ENCODE results near the gene SAMMSON.
A peak's percentile ranks its signal among the peaks of the same experiment; 100 is the strongest.

SAMMSON gene

DNA sequence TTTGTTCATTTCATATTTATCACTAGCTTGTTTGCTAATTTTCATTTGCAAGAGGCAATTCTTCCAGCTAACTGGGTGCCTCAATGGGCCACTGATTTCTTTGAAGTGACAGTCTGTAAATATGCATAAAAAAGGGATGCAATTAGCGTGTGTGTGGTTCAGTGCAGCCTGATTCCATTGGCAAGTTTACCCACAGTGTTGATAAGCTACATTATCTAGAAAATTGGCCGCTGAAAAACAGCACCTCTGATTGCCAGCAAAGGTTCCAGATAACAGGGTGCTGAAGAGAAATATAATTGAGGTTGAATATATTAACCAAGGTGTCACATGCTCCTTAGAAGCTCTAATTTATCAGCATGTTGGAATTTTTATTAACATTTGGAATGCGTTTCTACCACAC lies 76.9 kb downstream of the SAMMSON start:
- Histone ChIP-seq H3K27me3 (ENCODE audit: insufficient read depth, low read depth, severe bottlenecking) (peaks cover 3% of the 10 kb centered on the region), H3K27ac (no peak overlapping the region), H3K36me3 (no peaks in the 10 kb centered on the region), H3K4me3 (ENCODE audit: low read depth, low read length) (no peak overlapping the region), H3K9me3 (ENCODE audit: severe bottlenecking) (no peaks in the 10 kb centered on the region)
- TF ChIP-seq, protein P1, sequence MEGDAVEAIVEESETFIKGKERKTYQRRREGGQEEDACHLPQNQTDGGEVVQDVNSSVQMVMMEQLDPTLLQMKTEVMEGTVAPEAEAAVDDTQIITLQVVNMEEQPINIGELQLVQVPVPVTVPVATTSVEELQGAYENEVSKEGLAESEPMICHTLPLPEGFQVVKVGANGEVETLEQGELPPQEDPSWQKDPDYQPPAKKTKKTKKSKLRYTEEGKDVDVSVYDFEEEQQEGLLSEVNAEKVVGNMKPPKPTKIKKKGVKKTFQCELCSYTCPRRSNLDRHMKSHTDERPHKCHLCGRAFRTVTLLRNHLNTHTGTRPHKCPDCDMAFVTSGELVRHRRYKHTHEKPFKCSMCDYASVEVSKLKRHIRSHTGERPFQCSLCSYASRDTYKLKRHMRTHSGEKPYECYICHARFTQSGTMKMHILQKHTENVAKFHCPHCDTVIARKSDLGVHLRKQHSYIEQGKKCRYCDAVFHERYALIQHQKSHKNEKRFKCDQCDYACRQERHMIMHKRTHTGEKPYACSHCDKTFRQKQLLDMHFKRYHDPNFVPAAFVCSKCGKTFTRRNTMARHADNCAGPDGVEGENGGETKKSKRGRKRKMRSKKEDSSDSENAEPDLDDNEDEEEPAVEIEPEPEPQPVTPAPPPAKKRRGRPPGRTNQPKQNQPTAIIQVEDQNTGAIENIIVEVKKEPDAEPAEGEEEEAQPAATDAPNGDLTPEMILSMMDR (IDR thresholded peaks at IDR 0.05; ENCODE audit: low read depth, low read length), result no peak
- no peak for DNase-seq

DNA sequence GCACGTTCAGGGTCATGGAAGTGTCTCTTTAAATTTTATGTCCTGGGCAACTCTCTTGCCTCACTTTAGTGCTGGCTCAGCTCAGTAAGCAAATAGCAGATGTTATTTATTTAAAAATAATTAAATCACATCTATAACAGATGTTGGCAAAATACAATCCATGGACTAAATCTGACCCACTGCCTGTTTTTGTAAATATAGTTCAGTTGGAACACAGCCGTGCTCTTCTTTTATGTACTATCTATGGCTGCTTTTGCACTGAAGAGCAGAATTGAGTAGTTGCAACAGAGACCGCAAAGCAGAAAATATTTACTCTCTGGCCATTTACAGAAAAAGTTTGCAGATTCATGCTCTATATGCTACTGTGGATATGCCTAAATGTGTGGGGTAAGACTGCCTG lies 79.2 kb downstream of the SAMMSON start:
- H3K27me3 ChIP-seq (ENCODE audit: insufficient read depth, low read depth, severe bottlenecking), result peaks cover 3% of the 10 kb centered on the region
- no peak overlapping the region for H3K27ac ChIP-seq
- H3K9me3 ChIP-seq (ENCODE audit: severe bottlenecking), result no peaks in the 10 kb centered on the region
- no peak overlapping the region for H3K4me3 ChIP-seq (ENCODE audit: low read depth, low read length)
- TF ChIP-seq, protein P1 (IDR thresholded peaks at IDR 0.05; ENCODE audit: low read depth, low read length), result no peak
- H3K36me3 ChIP-seq, result no peaks in the 10 kb centered on the region
- no peak for DNase-seq

DNA sequence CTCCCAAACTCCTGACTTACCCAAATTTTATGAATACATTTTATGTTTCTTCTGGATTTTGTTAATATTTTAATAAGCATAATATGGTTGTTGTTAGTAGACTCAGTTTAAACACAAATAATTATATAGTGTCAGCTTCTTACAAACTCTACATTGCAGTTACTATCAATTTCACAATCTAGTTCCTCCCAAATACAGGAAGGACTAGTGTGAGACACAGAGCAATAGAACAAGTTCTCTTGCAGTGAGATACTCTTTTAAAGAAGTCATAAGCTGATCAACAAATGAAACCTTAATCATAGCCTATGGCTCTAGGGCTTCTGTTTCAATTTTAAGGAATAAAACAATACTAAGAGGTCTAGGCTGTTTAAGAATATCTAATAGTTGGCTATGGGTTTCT lies 86.1 kb downstream of the SAMMSON start:
- TF ChIP-seq, protein P1 (IDR thresholded peaks at IDR 0.05; ENCODE audit: low read depth, low read length), result no peak
- Histone ChIP-seq H3K4me3 (ENCODE audit: low read depth, low read length) (no peak overlapping the region), H3K27ac (no peak overlapping the region), H3K27me3 (ENCODE audit: insufficient read depth, low read depth, severe bottlenecking) (peaks cover 4% of the 10 kb centered on the region), H3K9me3 (ENCODE audit: severe bottlenecking) (no peaks in the 10 kb centered on the region), H3K36me3 (no peaks in the 10 kb centered on the region)
- no peak for DNase-seq

DNA sequence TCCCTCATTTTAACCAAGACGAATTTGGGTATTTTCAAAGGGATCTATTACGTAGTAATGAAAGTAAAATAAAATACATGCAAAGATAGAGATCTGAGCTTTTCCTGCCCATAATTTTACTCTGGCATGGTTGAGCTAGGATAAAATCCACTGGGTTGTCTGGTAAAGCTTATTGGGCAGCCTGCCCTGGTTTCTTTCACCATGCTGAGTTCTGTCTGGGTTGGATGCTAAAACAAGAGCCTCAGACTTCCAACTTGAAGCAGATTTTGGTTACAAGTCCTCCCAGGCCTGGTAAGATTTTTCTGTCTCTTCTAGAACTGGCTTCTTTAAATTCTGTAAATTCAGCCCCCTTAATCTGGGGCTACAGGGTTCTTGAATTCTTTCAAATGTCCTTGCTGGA lies 86.8 kb downstream of the SAMMSON start:
- no peak overlapping the region for H3K4me3 ChIP-seq (ENCODE audit: low read depth, low read length)
- TF ChIP-seq, protein P1 (IDR thresholded peaks at IDR 0.05; ENCODE audit: low read depth, low read length), result no peak
- H3K36me3 ChIP-seq, result no peaks in the 10 kb centered on the region
- DNase-seq, result no peak
- no peak overlapping the region for H3K27ac ChIP-seq
- no peaks in the 10 kb centered on the region for H3K9me3 ChIP-seq (ENCODE audit: severe bottlenecking)
- peaks cover 4% of the 10 kb centered on the region for H3K27me3 ChIP-seq (ENCODE audit: insufficient read depth, low read depth, severe bottlenecking)

DNA sequence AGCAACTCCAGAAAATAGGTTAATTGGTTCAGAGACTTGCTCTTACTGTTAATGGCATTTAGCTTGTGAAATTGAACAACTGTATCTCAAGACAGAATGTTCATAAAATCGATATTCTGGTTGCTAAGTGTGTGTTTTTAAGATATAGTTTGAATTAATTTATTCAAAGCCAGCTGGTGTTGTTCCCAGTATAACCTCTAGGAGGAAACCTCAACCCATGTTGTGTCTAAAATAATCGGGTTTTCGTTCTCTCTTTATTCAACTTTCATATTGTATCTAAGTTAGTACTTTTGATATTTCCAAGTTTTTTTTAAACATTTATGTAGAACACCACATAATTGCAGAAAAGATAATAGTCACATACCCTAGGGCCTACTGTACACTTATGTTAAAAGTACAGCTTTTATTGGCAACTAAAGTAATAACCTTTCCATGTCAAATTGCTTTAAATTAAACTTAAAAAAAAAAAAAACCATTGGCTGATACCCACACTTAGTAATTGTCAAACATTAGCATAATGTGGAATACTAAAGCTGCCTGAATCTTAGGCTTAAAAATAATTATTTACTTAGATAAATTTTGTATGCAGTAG lies 90.9 kb downstream of the SAMMSON start:
- no peak for DNase-seq
- TF ChIP-seq, protein P1 (IDR thresholded peaks at IDR 0.05; ENCODE audit: low read depth, low read length), result peak; percentile 40
- H3K27ac ChIP-seq, result no peak overlapping the region
- no peaks in the 10 kb centered on the region for H3K36me3 ChIP-seq
- no peaks in the 10 kb centered on the region for H3K9me3 ChIP-seq (ENCODE audit: severe bottlenecking)
- no peak overlapping the region for H3K4me3 ChIP-seq (ENCODE audit: low read depth, low read length)
- H3K27me3 ChIP-seq (ENCODE audit: insufficient read depth, low read depth, severe bottlenecking), result peaks cover 4% of the 10 kb centered on the region

DNA sequence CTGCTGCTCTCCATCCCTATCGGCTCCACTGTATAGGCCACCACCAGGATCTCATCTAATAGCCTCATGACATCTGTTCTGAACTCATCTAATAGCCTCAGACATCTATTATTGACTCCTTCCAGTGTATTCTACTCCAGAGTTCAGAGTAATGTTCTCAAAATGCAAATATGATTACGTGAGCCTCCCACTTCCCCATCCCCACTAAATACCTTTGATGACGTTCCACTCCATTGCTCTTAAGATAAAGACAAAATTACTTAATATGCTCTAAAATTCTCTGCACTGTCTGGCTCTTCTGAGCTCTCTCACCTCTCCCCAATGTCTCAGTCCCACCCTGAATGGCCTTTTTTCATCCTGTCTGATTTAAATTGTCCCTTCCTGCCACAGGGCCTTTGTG lies 94.7 kb downstream of the SAMMSON start:
- Histone ChIP-seq H3K36me3 (no peaks in the 10 kb centered on the region), H3K4me3 (ENCODE audit: low read depth, low read length) (no peak overlapping the region), H3K27ac (no peak overlapping the region), H3K27me3 (ENCODE audit: insufficient read depth, low read depth, severe bottlenecking) (no peaks in the 10 kb centered on the region), H3K9me3 (ENCODE audit: severe bottlenecking) (no peaks in the 10 kb centered on the region)
- DNase-seq, result no peak
- TF ChIP-seq, protein P1 (IDR thresholded peaks at IDR 0.05; ENCODE audit: low read depth, low read length), result no peak

All from WERI-Rb-1 (cell line).